ENCODE data around the gene PHF13. TPM values are rescaled to one million over a fixed set of nuclear protein-coding genes. Genes with fewer than 3 reads are reported as not detected.

PHF13 gene
- total and polyA plus RNA-seq, 10 of the 15 experiments (the other 5 are each of a cell fraction or from before 2014, with no cell fraction given), result 0.87 to 15.4 (median 5.1) TPM

GRCh38 chr1:6622396-6623152 is 9.0 kb downstream of the PHF13 start:
- Histone ChIP-seq H4K20me1 (ENCODE audit: control insufficient read depth, insufficient read depth) (no peaks in the 10 kb centered on the region), H3K27me3 (replicated peaks in 1 of 2; ENCODE audit: control insufficient read depth in 2 of 2, insufficient read depth in 2 of 2, low read length in 1 of 2) (no peaks in the 10 kb centered on the region), H3K79me2 (ENCODE audit: control insufficient read depth, insufficient read depth, low read length) (peaks cover 22% of the 10 kb centered on the region), H3K4me2 (ENCODE audit: control insufficient read depth, insufficient read depth) (no peak overlapping the region), H3K27ac (ENCODE audit: control insufficient read depth, insufficient read depth) (no peak overlapping the region), H3K4me1 (ENCODE audit: control insufficient read depth, insufficient read depth, low read length) (peaks cover 16% of the 10 kb centered on the region), H3K9ac (ENCODE audit: control insufficient read depth, insufficient read depth, low read length) (no peak overlapping the region), H3K36me3 (ENCODE audit: control insufficient read depth in 2 of 2, insufficient read depth in 2 of 2, low read length in 1 of 2) (peaks cover 9 to 19% of the 10 kb centered on the region in 2 experiments; a peak in 3 of 4 replicates), H2AFZ (ENCODE audit: control insufficient read depth, low read depth, low read length) (no peak overlapping the region), H3K4me3 (no peak overlapping the region), H3K9me3 (replicated peaks; ENCODE audit: control insufficient read depth, insufficient read depth, low read length) (no peaks in the 10 kb centered on the region)
- ChIA-PET CTCF (interaction anchor here (1.2 to 2.2 kb wide), 3 partner anchors 42 to 68 kb away, joined by 4 to 5 read pairs (median 4); partner anchors contain the start of genes NOL9 and TAS1R1), POLR2A (no interaction called here), SMC1A (ENCODE audit: uncharacterized antibody, unreplicated experiment) (interaction anchor here (2.1 kb wide), 1 partner anchor 43 kb away, joined by 5 read pairs; the partner anchor contains the start of gene ZBTB48), RAD21 (ENCODE audit: unreplicated experiment) (interaction anchor here (1.1 kb wide), 1 partner anchor 68 kb away, joined by 5 read pairs; the partner anchor contains the start of gene NOL9)
- 97% methylated on average over 10 of the region's 10 CpGs for WGBS (ENCODE audit: insufficient coverage, insufficient replicate concordance, low lambda C conversion rate, missing lambda C conversion rate)
- no peak for ATAC-seq
- no peak for DNase-seq (ENCODE audit: low read depth, low spot score)
- FAIRE-seq, result no peak
- TF ChIP-seq KLF5 (IDR thresholded peaks at IDR 0.05; ENCODE audit: partially characterized antibody), result no peak
- no peak for TF ChIP-seq RFX5 (IDR thresholded peaks at IDR 0.05; ENCODE audit: low read depth, low read length)
- TF ChIP-seq CREM (IDR thresholded peaks at IDR 0.05; ENCODE audit: low read depth), result no peak
- TF ChIP-seq TCF3 (IDR thresholded peaks at IDR 0.05; ENCODE audit: borderline replicate concordance, insufficient read depth, low read depth, low read length), result no peak
- TF ChIP-seq HDAC6 (IDR thresholded peaks at IDR 0.05; ENCODE audit: unreplicated experiment), result no peak
- no peak for TF ChIP-seq YBX1 (IDR thresholded peaks at IDR 0.05)
- TF ChIP-seq MTA2 (IDR thresholded peaks at IDR 0.05; ENCODE audit: low read depth), result no peak
- no peak for TF ChIP-seq ZNF622 (IDR thresholded peaks at IDR 0.05)
- TF ChIP-seq, protein P1, sequence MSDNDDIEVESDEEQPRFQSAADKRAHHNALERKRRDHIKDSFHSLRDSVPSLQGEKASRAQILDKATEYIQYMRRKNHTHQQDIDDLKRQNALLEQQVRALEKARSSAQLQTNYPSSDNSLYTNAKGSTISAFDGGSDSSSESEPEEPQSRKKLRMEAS (IDR thresholded peaks at IDR 0.05; ENCODE audit: low read depth, low read length), result no peak
- TF ChIP-seq POLR2AphosphoS5 (IDR thresholded peaks at IDR 0.05; ENCODE audit: low read length), result no peak
- no peak for TF ChIP-seq BHLHE40 (IDR thresholded peaks at IDR 0.05; ENCODE audit: borderline replicate concordance in 1 of 2, low read depth in 2 of 2, low read length in 1 of 2)
- no peak for TF ChIP-seq SRF (IDR thresholded peaks at IDR 0.05; ENCODE audit: low read depth in 2 of 2, low read length in 2 of 2)
- no peak for TF ChIP-seq CHD4 (IDR thresholded peaks at IDR 0.05)
- no peak for TF ChIP-seq IRF5 (IDR thresholded peaks at IDR 0.05; ENCODE audit: borderline replicate concordance)
- no peak for TF ChIP-seq SREBF2 (IDR thresholded peaks at IDR 0.05; ENCODE audit: low read length)
- TF ChIP-seq, protein P2, sequence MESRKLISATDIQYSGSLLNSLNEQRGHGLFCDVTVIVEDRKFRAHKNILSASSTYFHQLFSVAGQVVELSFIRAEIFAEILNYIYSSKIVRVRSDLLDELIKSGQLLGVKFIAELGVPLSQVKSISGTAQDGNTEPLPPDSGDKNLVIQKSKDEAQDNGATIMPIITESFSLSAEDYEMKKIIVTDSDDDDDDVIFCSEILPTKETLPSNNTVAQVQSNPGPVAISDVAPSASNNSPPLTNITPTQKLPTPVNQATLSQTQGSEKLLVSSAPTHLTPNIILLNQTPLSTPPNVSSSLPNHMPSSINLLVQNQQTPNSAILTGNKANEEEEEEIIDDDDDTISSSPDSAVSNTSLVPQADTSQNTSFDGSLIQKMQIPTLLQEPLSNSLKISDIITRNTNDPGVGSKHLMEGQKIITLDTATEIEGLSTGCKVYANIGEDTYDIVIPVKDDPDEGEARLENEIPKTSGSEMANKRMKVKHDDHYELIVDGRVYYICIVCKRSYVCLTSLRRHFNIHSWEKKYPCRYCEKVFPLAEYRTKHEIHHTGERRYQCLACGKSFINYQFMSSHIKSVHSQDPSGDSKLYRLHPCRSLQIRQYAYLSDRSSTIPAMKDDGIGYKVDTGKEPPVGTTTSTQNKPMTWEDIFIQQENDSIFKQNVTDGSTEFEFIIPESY (IDR thresholded peaks at IDR 0.05), result no peak
- no peak for TF ChIP-seq FOXM1 (IDR thresholded peaks at IDR 0.05; ENCODE audit: low read depth, low read length)
- no peak for TF ChIP-seq RELB (IDR thresholded peaks at IDR 0.05; ENCODE audit: low read depth)
- TF ChIP-seq CEBPB (IDR thresholded peaks at IDR 0.05; ENCODE audit: borderline replicate concordance in 1 of 2, low read depth in 2 of 2, low read length in 2 of 2), result no peak
- in situ Hi-C loops (cut with MboI), result no loop called here
- intact Hi-C loops (cut with micrococcal nuclease; ENCODE audit: unreplicated experiment), result no loop called here
- BruUV-seq (replicated peaks), result no TSS peak
